ENCODE results near the gene ARHGEF7.

The ARHGEF7 gene

GRCh38 chr13:111090169-111090568 is 24.9 kb upstream of the ARHGEF7 start:
- FAIRE-seq = no peak
- TF ChIP-seq POLR2AphosphoS5 (IDR thresholded peaks at IDR 0.05; ENCODE audit: low read depth, low read length) = no peak
- no peak for DNase-seq (ENCODE audit: insufficient read length)

DNA sequence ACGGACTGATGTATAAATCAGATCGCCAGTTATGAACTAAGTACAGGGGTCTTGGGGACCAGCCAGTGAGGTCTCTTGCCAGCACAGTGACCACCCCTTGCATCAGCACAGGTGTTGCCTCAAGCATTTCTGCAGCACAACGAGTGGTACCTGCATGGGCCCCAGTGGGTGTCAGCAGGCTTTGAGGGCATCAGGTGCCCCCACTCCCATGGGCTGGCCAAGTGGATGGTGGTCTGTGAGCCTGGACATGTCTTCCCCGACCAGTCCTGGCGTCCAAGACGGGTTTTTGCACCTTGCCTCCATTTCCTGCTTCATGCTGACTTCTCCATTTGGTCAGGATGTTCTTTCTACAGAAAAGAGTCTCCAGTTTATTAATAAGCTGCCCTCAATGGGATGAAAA is 22.4 kb upstream of the ARHGEF7 start:
- DNase-seq (ENCODE audit: insufficient read length) (no peak), FAIRE-seq (no peak)
- TF ChIP-seq TAF1 (IDR thresholded peaks at IDR 0.05; ENCODE audit: borderline replicate concordance, low read depth, low read length) (no peak), POLR2A (IDR thresholded peaks at IDR 0.05; ENCODE audit: low read depth, low read length) (no peak), POLR2AphosphoS5 (IDR thresholded peaks at IDR 0.05; ENCODE audit: low read depth, low read length) (no peak)

DNA sequence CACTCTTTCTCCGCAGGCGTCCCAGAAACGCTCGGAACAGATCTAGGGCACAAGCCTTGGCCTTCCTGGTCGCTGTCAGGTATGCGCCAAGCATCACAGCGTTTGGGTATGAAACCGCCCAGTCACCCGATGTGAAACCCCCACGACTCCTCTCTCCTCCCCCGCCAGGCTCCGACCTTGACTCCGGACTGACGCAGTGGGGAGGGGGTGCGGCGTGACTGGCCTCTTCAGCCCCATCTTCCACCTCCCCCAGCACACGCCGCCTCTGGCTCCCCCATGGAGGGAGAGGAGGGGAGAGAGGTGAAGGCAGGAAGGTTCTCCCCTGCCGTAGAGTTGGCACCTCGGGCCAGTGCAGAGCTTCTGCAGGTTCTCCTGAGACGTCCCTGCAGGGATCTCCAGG is 22.0 kb upstream of the ARHGEF7 start:
- no peak for FAIRE-seq
- TF ChIP-seq TAF1 (IDR thresholded peaks at IDR 0.05; ENCODE audit: borderline replicate concordance, low read depth, low read length) (no peak), POLR2AphosphoS5 (IDR thresholded peaks at IDR 0.05; ENCODE audit: low read depth, low read length) (no peak), POLR2A (IDR thresholded peaks at IDR 0.05; ENCODE audit: low read depth, low read length) (no peak)
- no peak for DNase-seq (ENCODE audit: insufficient read length)

DNA sequence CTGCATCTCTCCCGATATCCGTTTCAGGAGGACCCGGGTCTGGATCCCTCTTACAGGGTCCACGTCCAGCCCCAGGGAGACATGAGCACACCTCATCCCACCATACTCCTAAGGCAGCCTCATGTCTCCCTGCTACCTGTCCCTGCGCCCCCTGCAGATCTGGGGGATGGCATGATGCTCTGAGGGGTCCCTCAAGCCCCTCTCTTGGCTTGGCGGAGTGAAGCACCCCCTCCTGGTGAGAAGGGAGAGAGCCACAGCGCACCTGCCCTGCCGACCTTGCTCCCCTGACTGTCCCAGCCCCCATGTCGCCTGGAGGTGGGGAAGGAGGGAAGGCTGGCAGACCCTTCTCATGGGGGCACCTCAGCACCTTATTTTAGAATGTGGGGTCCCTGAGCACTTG is 21.5 kb upstream of the ARHGEF7 start:
- no peak for FAIRE-seq
- no peak for TF ChIP-seq TAF1 (IDR thresholded peaks at IDR 0.05; ENCODE audit: borderline replicate concordance, low read depth, low read length)
- no peak for TF ChIP-seq POLR2A (IDR thresholded peaks at IDR 0.05; ENCODE audit: low read depth, low read length)
- TF ChIP-seq POLR2AphosphoS5 (IDR thresholded peaks at IDR 0.05; ENCODE audit: low read depth, low read length) = no peak
- no peak for DNase-seq (ENCODE audit: insufficient read length)

- no peak for FAIRE-seq
Measured at GRCh38 chr13:111095031-111095840, 19.9 kb upstream of the ARHGEF7 start.

DNA sequence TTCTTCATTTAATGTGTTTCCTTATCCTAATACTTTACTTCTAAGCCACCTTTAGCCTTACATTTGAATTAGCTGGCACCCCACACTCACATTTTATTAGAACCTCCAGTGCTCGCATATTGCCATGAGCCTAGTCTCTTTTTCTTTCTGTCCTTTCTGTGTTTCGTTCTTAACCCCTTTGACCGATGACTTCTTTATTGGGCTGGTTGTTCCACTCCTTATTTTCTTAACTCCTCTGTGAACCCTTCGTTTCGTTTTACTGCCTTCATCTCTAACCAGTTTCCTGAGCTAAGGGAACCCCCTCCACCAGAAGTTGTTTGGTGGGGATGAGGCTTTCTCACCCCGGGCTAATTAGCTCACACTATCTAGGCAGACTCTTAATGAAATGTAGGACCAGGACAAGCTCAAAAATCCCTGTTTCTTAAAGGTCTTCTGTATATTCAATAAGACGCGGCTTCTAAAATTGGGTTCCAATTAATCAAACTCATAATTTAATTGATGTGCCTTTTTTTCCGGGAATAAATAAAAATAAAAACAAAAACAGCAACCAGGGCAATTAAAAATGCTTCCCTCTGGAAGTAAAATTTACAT is 19.1 kb upstream of the ARHGEF7 start:
- DNase-seq (ENCODE audit: insufficient read length) (no peak), FAIRE-seq (no peak)
- TF ChIP-seq POLR2A (IDR thresholded peaks at IDR 0.05; ENCODE audit: low read depth, low read length) (no peak), POLR2AphosphoS5 (IDR thresholded peaks at IDR 0.05; ENCODE audit: low read depth, low read length) (no peak), TAF1 (IDR thresholded peaks at IDR 0.05; ENCODE audit: borderline replicate concordance, low read depth, low read length) (no peak)

More at GRCh38 chr13:111095031-111095840, 19.9 kb upstream of the ARHGEF7 start:
- no peak for DNase-seq (ENCODE audit: insufficient read length)
- no peak for TF ChIP-seq POLR2A (IDR thresholded peaks at IDR 0.05; ENCODE audit: low read depth, low read length)
- TF ChIP-seq POLR2AphosphoS5 (IDR thresholded peaks at IDR 0.05; ENCODE audit: low read depth, low read length) = no peak
- no peak for TF ChIP-seq TAF1 (IDR thresholded peaks at IDR 0.05; ENCODE audit: borderline replicate concordance, low read depth, low read length)

- FAIRE-seq (no peak), DNase-seq (ENCODE audit: insufficient read length) (no peak)
- TF ChIP-seq POLR2AphosphoS5 (IDR thresholded peaks at IDR 0.05; ENCODE audit: low read depth, low read length) = no peak
- no peak for TF ChIP-seq POLR2A (IDR thresholded peaks at IDR 0.05; ENCODE audit: low read depth, low read length)
- no peak for TF ChIP-seq TAF1 (IDR thresholded peaks at IDR 0.05; ENCODE audit: borderline replicate concordance, low read depth, low read length)
Measured at GRCh38 chr13:111099290-111099689, 15.8 kb upstream of the ARHGEF7 start.

DNA sequence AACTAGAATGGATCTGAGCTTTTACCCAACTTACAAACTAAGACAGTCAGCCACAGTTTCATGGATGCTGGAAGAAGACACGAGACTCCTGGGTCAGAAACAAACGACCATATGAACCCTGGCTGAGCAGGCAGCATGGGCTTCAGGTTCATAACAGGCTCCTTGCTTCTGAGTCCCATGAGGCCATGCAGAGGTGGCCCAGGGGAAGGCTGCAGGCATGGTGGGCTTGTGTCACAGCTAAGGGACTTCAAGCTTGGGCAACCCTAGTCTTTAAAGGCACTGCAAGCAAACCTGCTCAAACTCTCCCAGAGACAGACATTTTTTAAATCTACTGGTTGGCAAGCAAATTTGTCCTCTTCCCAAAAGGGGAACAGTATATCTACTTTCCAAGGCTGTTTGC is 5.1 kb upstream of the ARHGEF7 start:
- FAIRE-seq (no peak), DNase-seq (ENCODE audit: insufficient read length) (no peak)
- TF ChIP-seq POLR2A (IDR thresholded peaks at IDR 0.05; ENCODE audit: low read depth, low read length) (no peak), TAF1 (IDR thresholded peaks at IDR 0.05; ENCODE audit: borderline replicate concordance, low read depth, low read length) (no peak), POLR2AphosphoS5 (IDR thresholded peaks at IDR 0.05; ENCODE audit: low read depth, low read length) (no peak)

- FAIRE-seq = no peak
- TF ChIP-seq POLR2A (IDR thresholded peaks at IDR 0.05; ENCODE audit: low read depth, low read length) = no peak
- TF ChIP-seq POLR2AphosphoS5 (IDR thresholded peaks at IDR 0.05; ENCODE audit: low read depth, low read length) = no peak
- TF ChIP-seq TAF1 (IDR thresholded peaks at IDR 0.05; ENCODE audit: borderline replicate concordance, low read depth, low read length) = no peak
- no peak for DNase-seq (ENCODE audit: insufficient read length)
Measured at GRCh38 chr13:111111376-111111937, 3.7 kb upstream of the ARHGEF7 start.

DNA sequence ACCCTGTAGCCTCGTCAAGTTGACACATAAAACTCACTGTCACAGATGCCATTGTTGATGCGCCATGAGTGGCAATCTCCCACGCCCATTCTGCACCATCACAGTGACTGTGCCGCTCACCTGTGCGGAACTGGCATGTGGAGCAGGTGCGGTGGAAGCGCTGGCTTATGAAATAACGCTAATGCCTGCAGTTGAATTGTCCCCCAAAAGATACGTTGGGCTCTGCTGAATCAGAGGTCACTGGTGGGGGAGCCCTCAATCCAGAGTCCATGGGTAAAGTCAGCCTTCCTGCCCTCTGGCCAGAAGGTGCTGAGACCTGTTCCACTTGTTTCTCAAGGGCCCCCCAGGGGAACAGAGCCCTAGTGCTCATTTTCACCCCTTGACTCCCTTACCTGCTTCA is 2.9 kb upstream of the ARHGEF7 start:
- TF ChIP-seq POLR2A (IDR thresholded peaks at IDR 0.05; ENCODE audit: low read depth, low read length) (no peak), POLR2AphosphoS5 (IDR thresholded peaks at IDR 0.05; ENCODE audit: low read depth, low read length) (no peak), TAF1 (IDR thresholded peaks at IDR 0.05; ENCODE audit: borderline replicate concordance, low read depth, low read length) (no peak)
- no peak for DNase-seq (ENCODE audit: insufficient read length)
- FAIRE-seq = no peak

DNA sequence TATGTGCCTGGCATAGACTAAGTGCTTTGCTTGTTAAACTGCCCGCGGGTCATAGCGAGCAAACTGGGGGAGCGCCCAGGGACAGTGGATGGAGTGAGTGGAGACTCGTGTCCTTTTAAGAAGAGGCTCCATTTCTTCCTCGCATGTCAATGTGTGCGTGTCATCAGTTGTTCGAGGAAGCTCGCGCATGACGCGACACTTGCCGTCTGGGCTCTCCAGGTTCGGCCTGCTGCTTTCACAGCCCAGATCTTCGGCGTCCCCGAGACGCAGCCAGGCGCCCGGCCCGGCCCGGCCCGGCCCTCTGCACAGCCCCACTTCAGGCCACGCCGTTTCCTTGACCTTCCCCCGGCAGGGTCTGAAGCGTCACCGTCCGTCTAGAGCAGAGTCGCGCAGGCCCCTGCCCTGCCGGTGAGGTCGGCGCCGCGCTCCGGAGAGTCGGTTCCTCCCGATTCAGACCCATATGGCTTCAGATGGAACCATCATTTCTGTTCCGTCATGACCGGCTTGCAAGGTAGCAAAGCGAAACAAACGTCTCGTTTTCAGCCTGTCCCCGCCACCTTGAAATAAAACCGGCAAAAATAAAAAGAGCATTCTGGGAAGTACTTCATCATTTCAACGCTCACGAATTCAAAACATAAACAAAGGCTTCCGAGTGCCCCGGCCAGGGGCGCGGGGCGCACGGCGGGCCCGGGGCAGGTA is 599 bp upstream of the ARHGEF7 start:
- DNase-seq (ENCODE audit: insufficient read length) (no peak), FAIRE-seq (peak; percentile 24)
- no peak for TF ChIP-seq POLR2AphosphoS5 (IDR thresholded peaks at IDR 0.05; ENCODE audit: low read depth, low read length)
- TF ChIP-seq POLR2A (IDR thresholded peaks at IDR 0.05; ENCODE audit: low read depth, low read length) = no peak
- TF ChIP-seq TAF1 (IDR thresholded peaks at IDR 0.05; ENCODE audit: borderline replicate concordance, low read depth, low read length) = no peak
